Osteocyte (in vitro differentiated cells): ENCODE results near the gene ACCSL. TPM values are rescaled to one million over a fixed set of nuclear protein-coding genes. Genes with fewer than 3 reads are reported as not detected.

ENCODE experiments used
- DNase-seq: peaks from one replicate; pipeline ENCODE4 v3.0.0; 2021; ENCODE audit warnings: mixed read lengths; ENCODE audit not compliant: unreplicated experiment; ENCODE audit errors: extremely low spot score
- H3K27ac Mint-ChIP-seq: one replicate; pipeline ENCODE4 v1.8.0; 2021; ENCODE audit warnings: mild to moderate bottlenecking, mixed read lengths; ENCODE audit not compliant: unreplicated experiment
- H3K27me3 Mint-ChIP-seq: one replicate; pipeline ENCODE4 v1.8.0; 2021; ENCODE audit warnings: mixed read lengths; ENCODE audit not compliant: unreplicated experiment
- H3K36me3 Mint-ChIP-seq: one replicate; pipeline ENCODE4 v1.8.0; 2021; ENCODE audit warnings: mixed read lengths; ENCODE audit not compliant: unreplicated experiment
- H3K4me1 Mint-ChIP-seq: one replicate; pipeline ENCODE4 v1.8.0; 2021; ENCODE audit warnings: mixed read lengths; ENCODE audit not compliant: unreplicated experiment
- H3K4me3 Mint-ChIP-seq: one replicate; pipeline ENCODE4 v1.8.0; 2021; ENCODE audit warnings: mild to moderate bottlenecking, moderate library complexity, mixed read lengths; ENCODE audit not compliant: unreplicated experiment
- H3K9me3 Mint-ChIP-seq: one replicate; pipeline ENCODE4 v1.8.0; 2021; ENCODE audit warnings: mixed read lengths; ENCODE audit not compliant: unreplicated experiment
- CTCF ChIP-seq: fragments of 200-600 bp; sonication (generic); IDR thresholded peaks from 2 replicates; pipeline ENCODE4 v1.5.0; 2021; ENCODE audit warnings: antibody characterized with exemption, mild to moderate bottlenecking, moderate library complexity
- total RNA-seq: library from RNA; stranded (reverse); gene quantifications from 2 replicates; pipeline ENCODE4 v1.2.1, GENCODE V29; 2021

The ACCSL gene
- total RNA-seq, 1 donor from 2014 or later, result not detected

- Mint-ChIP-seq H3K27me3 (peaks cover 11% of the 10 kb centered on the region), H3K4me1 (no peaks in the 10 kb centered on the region), H3K36me3 (no peaks in the 10 kb centered on the region), H3K27ac (no peak overlapping the region), H3K9me3 (no peaks in the 10 kb centered on the region), H3K4me3 (no peak overlapping the region)
- no peak for DNase-seq
- TF ChIP-seq CTCF, result no peak
These were observed 43.2 kb upstream of the ACCSL start for GRCh38 chr11:44004452-44005062.

GRCh38 chr11:44005063-44005701 lies 42.6 kb upstream of the ACCSL start:
- peak; percentile 71 for DNase-seq
- Mint-ChIP-seq H3K4me1 (no peaks in the 10 kb centered on the region), H3K36me3 (no peaks in the 10 kb centered on the region), H3K9me3 (no peaks in the 10 kb centered on the region), H3K27me3 (peaks cover 13% of the 10 kb centered on the region), H3K27ac (no peak overlapping the region), H3K4me3 (no peak overlapping the region)
- no peak for TF ChIP-seq CTCF

GRCh38 chr11:44005956-44006355 lies 41.8 kb upstream of the ACCSL start:
- Mint-ChIP-seq H3K27ac (no peak overlapping the region), H3K4me1 (no peaks in the 10 kb centered on the region), H3K9me3 (no peaks in the 10 kb centered on the region), H3K4me3 (no peak overlapping the region), H3K27me3 (peaks cover 12% of the 10 kb centered on the region), H3K36me3 (no peaks in the 10 kb centered on the region)
- peak; percentile 77 for DNase-seq
- TF ChIP-seq CTCF, result no peak

- no peak for TF ChIP-seq CTCF
These were observed 40.8 kb upstream of the ACCSL start for GRCh38 chr11:44006917-44007361.

GRCh38 chr11:44007481-44008087 lies 40.2 kb upstream of the ACCSL start:
- no peaks in the 10 kb centered on the region for H3K9me3 Mint-ChIP-seq
- peak; percentile 51 for DNase-seq
- no peak for TF ChIP-seq CTCF

More at GRCh38 chr11:44006917-44007361, 40.8 kb upstream of the ACCSL start:
- no peaks in the 10 kb centered on the region for H3K4me1 Mint-ChIP-seq
- H3K27ac Mint-ChIP-seq, result no peak overlapping the region
- no peak overlapping the region for H3K4me3 Mint-ChIP-seq
- no peaks in the 10 kb centered on the region for H3K9me3 Mint-ChIP-seq
- DNase-seq, result peak; percentile 77
- H3K27me3 Mint-ChIP-seq, result peaks cover 13% of the 10 kb centered on the region
- no peaks in the 10 kb centered on the region for H3K36me3 Mint-ChIP-seq

More at GRCh38 chr11:44007481-44008087, 40.2 kb upstream of the ACCSL start:
- Mint-ChIP-seq H3K4me3 (no peak overlapping the region), H3K27me3 (peaks cover 13% of the 10 kb centered on the region), H3K36me3 (no peaks in the 10 kb centered on the region), H3K27ac (no peak overlapping the region), H3K4me1 (no peaks in the 10 kb centered on the region)
